Measurements from ENCODE around the gene SSTR5. TPM values are rescaled to one million over a fixed set of nuclear protein-coding genes. Genes with fewer than 3 reads are reported as not detected.

The SSTR5 gene
- total RNA-seq, 1 donor from 2014 or later = 22.6 TPM

GRCh38 chr16:1107731-1108130 lies 35.2 kb downstream of the SSTR5 start:
- Histone ChIP-seq H3K4me3 (no peak overlapping the region), H3K4me1 (peaks cover 7% of the 10 kb centered on the region), H3K36me3 (no peaks in the 10 kb centered on the region), H3K9me3 (replicated peaks) (no peaks in the 10 kb centered on the region), H3K27ac (replicated peaks) (no peak overlapping the region), H3K27me3 (ENCODE audit: low read depth) (peaks cover 98% of the 10 kb centered on the region)
- no peak for DNase-seq
- no peak for TF ChIP-seq CTCF (IDR thresholded peaks at IDR 0.05; ENCODE audit: borderline replicate concordance)
- intact Hi-C loops (cut with micrococcal nuclease) = no loop called here

- TF ChIP-seq CTCF (IDR thresholded peaks at IDR 0.05; ENCODE audit: borderline replicate concordance) = no peak
- Histone ChIP-seq H3K36me3 (no peaks in the 10 kb centered on the region), H3K27me3 (ENCODE audit: low read depth) (peaks cover 99% of the 10 kb centered on the region), H3K9me3 (replicated peaks) (no peaks in the 10 kb centered on the region), H3K4me1 (no peaks in the 10 kb centered on the region), H3K4me3 (no peak overlapping the region), H3K27ac (replicated peaks) (no peak overlapping the region)
- intact Hi-C loops (cut with micrococcal nuclease) = no loop called here
- peak; percentile 48 for DNase-seq
Measured at GRCh38 chr16:1108299-1109252, 36.0 kb downstream of the SSTR5 start.

- H3K27me3 ChIP-seq (ENCODE audit: low read depth) = peaks cover 96% of the 10 kb centered on the region
- no peak for TF ChIP-seq CTCF (IDR thresholded peaks at IDR 0.05; ENCODE audit: borderline replicate concordance)
- H3K9me3 ChIP-seq (replicated peaks) = no peaks in the 10 kb centered on the region
- H3K4me1 ChIP-seq = no peaks in the 10 kb centered on the region
- intact Hi-C loops (cut with micrococcal nuclease) = no loop called here
- no peak overlapping the region for H3K4me3 ChIP-seq
- no peak for DNase-seq
- no peak overlapping the region for H3K27ac ChIP-seq (replicated peaks)
- H3K36me3 ChIP-seq = no peaks in the 10 kb centered on the region
Measured at GRCh38 chr16:1109648-1110047, 37.1 kb downstream of the SSTR5 start.

- no peak overlapping the region for H3K4me3 ChIP-seq
- no peak for TF ChIP-seq CTCF (IDR thresholded peaks at IDR 0.05; ENCODE audit: borderline replicate concordance)
- no peak for DNase-seq
- no peak overlapping the region for H3K27ac ChIP-seq (replicated peaks)
- H3K27me3 ChIP-seq (ENCODE audit: low read depth) = peaks cover 96% of the 10 kb centered on the region
- H3K4me1 ChIP-seq = no peaks in the 10 kb centered on the region
- no peaks in the 10 kb centered on the region for H3K9me3 ChIP-seq (replicated peaks)
- no peaks in the 10 kb centered on the region for H3K36me3 ChIP-seq
- intact Hi-C loops (cut with micrococcal nuclease) = no loop called here
Measured at GRCh38 chr16:1112506-1113184, 40.1 kb downstream of the SSTR5 start.

- Histone ChIP-seq H3K4me3 (no peak overlapping the region), H3K27me3 (ENCODE audit: low read depth) (peaks cover 96% of the 10 kb centered on the region), H3K27ac (replicated peaks) (no peak overlapping the region), H3K9me3 (replicated peaks) (no peaks in the 10 kb centered on the region), H3K4me1 (no peaks in the 10 kb centered on the region), H3K36me3 (no peaks in the 10 kb centered on the region)
- TF ChIP-seq CTCF (IDR thresholded peaks at IDR 0.05; ENCODE audit: borderline replicate concordance) = no peak
- intact Hi-C loops (cut with micrococcal nuclease) = no loop called here
- DNase-seq = no peak
Measured at GRCh38 chr16:1113489-1113888, 40.9 kb downstream of the SSTR5 start.

Measured in left ventricle myocardium inferior (tissue), 1 donor.